Mucosa of stomach (tissue), 1 donor: ENCODE data around the gene RAB26.
"Not testable (repeated sequence)": the region's sequence is repeated elsewhere in the genome, so short reads cannot be mapped to it uniquely, and the experiment has no call there.

Experiments
- H3K27me3 ChIP-seq: one replicate; pipeline ENCODE4 v1.7.0; 2013; ENCODE audit warnings: mild to moderate bottlenecking, low read length; ENCODE audit not compliant: control insufficient read depth, insufficient read depth
- H3K36me3 ChIP-seq: one replicate; pipeline ENCODE4 v1.7.0; 2013; ENCODE audit warnings: low read length; ENCODE audit not compliant: control insufficient read depth, insufficient read depth
- H3K4me1 ChIP-seq: one replicate; pipeline ENCODE4 v1.7.0; 2013; ENCODE audit warnings: mild to moderate bottlenecking, low read length; ENCODE audit not compliant: control insufficient read depth, insufficient read depth
- H3K4me3 ChIP-seq: one replicate; pipeline ENCODE4 v1.7.0; 2013; ENCODE audit warnings: low read length
- H3K9ac ChIP-seq: one replicate; pipeline ENCODE4 v1.7.0; 2013; ENCODE audit warnings: mild to moderate bottlenecking, low read length, moderate library complexity
- H3K9me3 ChIP-seq: one replicate; pipeline ENCODE4 v1.7.0; 2013; ENCODE audit warnings: mild to moderate bottlenecking, low read length, moderate library complexity; ENCODE audit not compliant: control insufficient read depth
- donor health status: Pancreatic carcinoma.

Gene RAB26

GRCh38 chr16:2133797-2134196 lies 14.6 kb upstream of the RAB26 start:
- not testable (repeated sequence) for H3K4me3 ChIP-seq, H3K36me3 ChIP-seq, H3K27me3 ChIP-seq, H3K4me1 ChIP-seq, H3K9ac ChIP-seq, H3K9me3 ChIP-seq

- H3K36me3 ChIP-seq: not testable (repeated sequence)
Measured at GRCh38 chr16:2135071-2135470, 13.4 kb upstream of the RAB26 start.

GRCh38 chr16:2135770-2136490 lies 12.5 kb upstream of the RAB26 start, which contains the start of gene PKD1:
TSS of gene PKD1 (minus strand) at chr16:2135898. CDS start at chr16:2135689, 209 bp downstream.
- not testable (repeated sequence) for H3K9ac ChIP-seq, H3K36me3 ChIP-seq, H3K4me3 ChIP-seq, H3K4me1 ChIP-seq, H3K9me3 ChIP-seq, H3K27me3 ChIP-seq

More at GRCh38 chr16:2135071-2135470, 13.4 kb upstream of the RAB26 start:
- H3K9me3 ChIP-seq, H3K4me1 ChIP-seq, H3K9ac ChIP-seq, H3K27me3 ChIP-seq, H3K4me3 ChIP-seq: not testable (repeated sequence)

GRCh38 chr16:2142942-2143877 lies 5.2 kb upstream of the RAB26 start:
- Histone ChIP-seq H3K4me3 (no peak overlapping the region), H3K27me3 (no peaks in the 10 kb centered on the region), H3K4me1 (peaks cover 11% of the 10 kb centered on the region), H3K9ac (no peak overlapping the region), H3K9me3 (no peaks in the 10 kb centered on the region), H3K36me3 (no peaks in the 10 kb centered on the region)

GRCh38 chr16:2143878-2144485 lies 4.4 kb upstream of the RAB26 start:
- Histone ChIP-seq H3K27me3 (no peaks in the 10 kb centered on the region), H3K9ac (no peak overlapping the region), H3K9me3 (no peaks in the 10 kb centered on the region), H3K4me3 (no peak overlapping the region), H3K4me1 (peaks cover 14% of the 10 kb centered on the region), H3K36me3 (no peaks in the 10 kb centered on the region)

- Histone ChIP-seq H3K9me3 (no peaks in the 10 kb centered on the region), H3K27me3 (no peaks in the 10 kb centered on the region), H3K4me3 (no peak overlapping the region), H3K36me3 (no peaks in the 10 kb centered on the region), H3K9ac (no peak overlapping the region), H3K4me1 (peaks cover 31% of the 10 kb centered on the region)
Measured at GRCh38 chr16:2145843-2146242, 2.6 kb upstream of the RAB26 start.

GRCh38 chr16:2147378-2147777 lies 1.0 kb upstream of the RAB26 start:
- Histone ChIP-seq H3K36me3 (no peaks in the 10 kb centered on the region), H3K4me3 (peak overlapping the region; percentile 14), H3K27me3 (no peaks in the 10 kb centered on the region), H3K9ac (peak overlapping the region; percentile 64), H3K4me1 (peaks cover 47% of the 10 kb centered on the region), H3K9me3 (no peaks in the 10 kb centered on the region)

- Histone ChIP-seq H3K9me3 (no peaks in the 10 kb centered on the region), H3K4me1 (peaks cover 62% of the 10 kb centered on the region), H3K9ac (peak overlapping the region; percentile 34), H3K27me3 (no peaks in the 10 kb centered on the region), H3K36me3 (no peaks in the 10 kb centered on the region), H3K4me3 (no peak overlapping the region)
Measured at GRCh38 chr16:2148714-2149629, 547 bp downstream of the RAB26 start.

GRCh38 chr16:2149630-2150417 lies 1.4 kb downstream of the RAB26 start:
- H3K9me3 ChIP-seq: no peaks in the 10 kb centered on the region
- peak overlapping the region; percentile 34 for H3K9ac ChIP-seq
- H3K27me3 ChIP-seq: no peaks in the 10 kb centered on the region
- H3K4me3 ChIP-seq: no peak overlapping the region
- H3K36me3 ChIP-seq: no peaks in the 10 kb centered on the region
- H3K4me1 ChIP-seq: peaks cover 66% of the 10 kb centered on the region

- no peaks in the 10 kb centered on the region for H3K9me3 ChIP-seq
- H3K4me1 ChIP-seq: peaks cover 66% of the 10 kb centered on the region
- H3K9ac ChIP-seq: peak overlapping the region; percentile 3
- no peaks in the 10 kb centered on the region for H3K36me3 ChIP-seq
- no peaks in the 10 kb centered on the region for H3K27me3 ChIP-seq
- no peak overlapping the region for H3K4me3 ChIP-seq
Measured at GRCh38 chr16:2150418-2151187, 2.2 kb downstream of the RAB26 start.
